Type B pancreatic cell (in vitro differentiated cells): ENCODE results near the gene ZNF791. TPM values are rescaled to one million over a fixed set of nuclear protein-coding genes. Genes with fewer than 3 reads are reported as not detected.
"Not testable (repeated sequence)": the region's sequence is repeated elsewhere in the genome, so short reads cannot be mapped to it uniquely, and the experiment has no call there.

Experiments used
- DNase-seq: peaks from one replicate; pipeline ENCODE4 v3.0.0; 2021; ENCODE audit warnings: mixed read lengths; ENCODE audit not compliant: unreplicated experiment; ENCODE audit errors: extremely low spot score
- H3K27ac Mint-ChIP-seq: 2 replicates; pipeline ENCODE4 v1.8.0; 2021; ENCODE audit warnings: mild to moderate bottlenecking, mixed read lengths
- H3K27me3 Mint-ChIP-seq: 2 replicates; pipeline ENCODE4 v1.8.0; 2021; ENCODE audit warnings: mixed read lengths
- H3K36me3 Mint-ChIP-seq: 2 replicates; pipeline ENCODE4 v1.8.0; 2021; ENCODE audit warnings: mixed read lengths
- H3K4me1 Mint-ChIP-seq: one replicate; pipeline ENCODE4 v1.8.0; 2021; ENCODE audit warnings: mixed read lengths; ENCODE audit not compliant: unreplicated experiment
- H3K4me3 Mint-ChIP-seq: 2 replicates; pipeline ENCODE4 v1.8.0; 2021; ENCODE audit warnings: mild to moderate bottlenecking, mixed read lengths
- H3K9me3 Mint-ChIP-seq: 2 replicates; pipeline ENCODE4 v1.8.0; 2021; ENCODE audit warnings: mixed read lengths
- CTCF ChIP-seq: fragments of 200-600 bp; sonication (generic); conservative IDR thresholded peaks from 2 replicates; pipeline ENCODE4 v1.5.0; 2021; ENCODE audit warnings: antibody characterized with exemption, mild to moderate bottlenecking
- total RNA-seq: library from RNA; stranded (reverse); gene quantifications from 2 replicates; pipeline ENCODE4 v1.2.1, GENCODE V29; 2021; ENCODE audit warnings: low replicate concordance

ZNF791 gene
- total RNA-seq, 1 donor from 2014 or later, result 21.1 TPM

GRCh38 chr19:12639901-12640613 lies 29.3 kb downstream of the ZNF791 start:
- no peaks in the 10 kb centered on the region for H3K9me3 Mint-ChIP-seq
- H3K4me1 Mint-ChIP-seq, result peaks cover 5% of the 10 kb centered on the region
- no peak for DNase-seq
- peak overlapping the region; percentile 81 for H3K4me3 Mint-ChIP-seq
- peaks cover 4% of the 10 kb centered on the region for H3K27me3 Mint-ChIP-seq
- H3K36me3 Mint-ChIP-seq, result no peaks in the 10 kb centered on the region
- TF ChIP-seq CTCF, result peak; percentile 85
- peak overlapping the region; percentile 59 for H3K27ac Mint-ChIP-seq

DNA sequence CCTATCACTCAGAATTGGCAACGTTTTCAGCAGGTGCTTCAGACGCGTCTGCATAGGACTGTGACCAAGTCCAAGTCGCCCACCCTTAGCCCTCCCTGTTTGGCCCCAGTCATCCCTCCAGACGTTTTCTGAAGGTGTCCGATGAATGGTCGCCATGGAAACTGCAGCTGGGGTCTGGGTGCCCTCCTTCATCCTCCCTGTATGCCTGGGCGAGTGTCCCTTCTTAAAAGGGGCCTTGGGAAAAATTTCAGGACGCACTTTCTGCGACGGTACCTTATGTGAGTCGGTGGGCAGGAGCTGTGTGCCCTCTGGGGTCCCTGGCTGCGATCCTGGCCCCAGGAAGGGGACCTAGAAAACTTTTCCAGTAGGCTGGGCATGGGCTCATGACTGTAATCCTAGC lies 30.7 kb downstream of the ZNF791 start:
- peaks cover 5% of the 10 kb centered on the region for H3K4me1 Mint-ChIP-seq
- H3K4me3 Mint-ChIP-seq, result no peak overlapping the region
- TF ChIP-seq CTCF, result no peak
- no peak for DNase-seq
- no peak overlapping the region for H3K27ac Mint-ChIP-seq
- H3K9me3 Mint-ChIP-seq, result no peaks in the 10 kb centered on the region
- H3K36me3 Mint-ChIP-seq, result no peaks in the 10 kb centered on the region
- peaks cover 4% of the 10 kb centered on the region for H3K27me3 Mint-ChIP-seq

DNA sequence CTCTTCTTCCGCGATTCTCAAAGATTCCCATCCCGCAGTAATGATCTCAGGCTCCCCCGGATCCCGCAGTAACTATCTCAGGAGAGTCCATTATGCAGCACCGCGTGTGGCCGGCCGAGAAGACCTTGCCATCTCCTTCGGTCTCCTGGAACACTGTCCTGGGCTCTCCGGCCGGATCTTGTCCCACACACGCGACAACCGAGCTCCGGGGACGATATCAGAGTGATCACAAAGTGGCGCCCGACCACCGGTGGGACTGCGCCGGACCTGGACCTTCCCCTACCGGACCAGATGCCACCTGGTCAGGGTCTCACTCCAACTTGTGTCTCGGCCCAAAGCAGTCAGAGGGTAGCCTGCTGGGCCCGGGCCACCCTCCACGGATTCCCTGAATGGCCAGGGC lies 31.8 kb downstream of the ZNF791 start:
- no peaks in the 10 kb centered on the region for H3K36me3 Mint-ChIP-seq
- H3K27me3 Mint-ChIP-seq, result peaks cover 4% of the 10 kb centered on the region
- no peak overlapping the region for H3K27ac Mint-ChIP-seq
- H3K4me1 Mint-ChIP-seq, result peaks cover 5% of the 10 kb centered on the region
- DNase-seq, result no peak
- no peak for TF ChIP-seq CTCF
- no peak overlapping the region for H3K4me3 Mint-ChIP-seq
- no peaks in the 10 kb centered on the region for H3K9me3 Mint-ChIP-seq

GRCh38 chr19:12643716-12644115 lies 33.0 kb downstream of the ZNF791 start:
- H3K36me3 Mint-ChIP-seq, DNase-seq, H3K4me1 Mint-ChIP-seq, H3K9me3 Mint-ChIP-seq, H3K27ac Mint-ChIP-seq, H3K4me3 Mint-ChIP-seq, H3K27me3 Mint-ChIP-seq: not testable (repeated sequence)

DNA sequence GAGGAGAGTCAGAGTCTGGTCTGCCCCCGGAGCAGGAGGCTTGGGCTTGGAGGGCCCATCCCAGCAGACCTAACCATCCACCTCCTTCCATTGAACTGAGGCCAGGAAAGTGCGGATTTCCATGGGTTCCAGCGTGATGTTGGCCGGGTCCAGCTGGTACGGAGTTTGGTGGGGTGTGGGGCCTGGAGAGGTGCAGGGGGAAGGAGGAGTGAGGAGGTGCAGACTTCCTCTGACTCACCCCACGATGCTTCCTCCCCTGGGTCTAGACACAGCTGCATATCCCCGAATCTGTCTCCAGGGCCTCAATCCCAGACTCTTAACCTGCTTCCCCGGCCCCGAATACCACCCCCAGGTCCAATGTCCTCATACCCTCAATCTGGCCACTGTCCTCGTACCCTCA lies 35.8 kb downstream of the ZNF791 start:
- no peak for TF ChIP-seq CTCF
- H3K27me3 Mint-ChIP-seq, result no peaks in the 10 kb centered on the region
- no peak overlapping the region for H3K27ac Mint-ChIP-seq
- H3K4me1 Mint-ChIP-seq, result no peaks in the 10 kb centered on the region
- DNase-seq, result no peak
- no peaks in the 10 kb centered on the region for H3K9me3 Mint-ChIP-seq
- peaks cover 3% of the 10 kb centered on the region for H3K36me3 Mint-ChIP-seq
- no peak overlapping the region for H3K4me3 Mint-ChIP-seq

DNA sequence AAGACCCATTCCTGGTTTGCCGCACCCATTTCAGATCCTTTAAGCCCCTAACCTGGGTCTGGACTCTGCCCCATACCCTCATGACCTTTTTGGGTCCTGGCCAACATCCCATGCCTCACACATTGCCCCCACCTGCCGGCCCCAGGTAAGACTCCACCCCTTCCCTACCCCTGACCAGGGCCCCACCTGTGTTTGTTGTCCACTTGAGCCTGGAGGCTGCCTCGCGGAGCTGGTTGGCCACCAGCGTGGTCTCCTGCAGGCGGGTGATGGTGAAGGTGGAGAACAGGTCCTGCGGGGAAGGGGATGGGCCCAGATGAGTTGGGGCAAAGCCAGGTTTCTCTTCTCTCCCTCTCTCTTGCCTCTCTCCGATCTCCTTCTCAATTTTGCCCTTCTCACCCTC lies 36.3 kb downstream of the ZNF791 start:
- H3K4me3 Mint-ChIP-seq, result no peak overlapping the region
- no peaks in the 10 kb centered on the region for H3K4me1 Mint-ChIP-seq
- no peak overlapping the region for H3K27ac Mint-ChIP-seq
- no peak for TF ChIP-seq CTCF
- peaks cover 3% of the 10 kb centered on the region for H3K36me3 Mint-ChIP-seq
- H3K9me3 Mint-ChIP-seq, result no peaks in the 10 kb centered on the region
- no peaks in the 10 kb centered on the region for H3K27me3 Mint-ChIP-seq
- DNase-seq, result no peak
